Testis (tissue), 2 donors: ENCODE results near the gene ATP1A3.

Experiments used
- CTCF ChIP-seq, 3 experiments: fragments of 450-650 bp in 2 of 3; fragments of 200-600 bp in 1 of 3; sonication (generic) in 1 of 3; IDR thresholded peaks; one replicate each; pipeline ENCODE4 v1.5.1; 2016 to 2019; ENCODE audit warnings: antibody characterized with exemption in 3 of 3, mild to moderate bottlenecking in 2 of 3, moderate library complexity in 1 of 3
- POLR2A ChIP-seq: fragments of 450-650 bp; IDR thresholded peaks from one replicate; pipeline ENCODE4 v1.6.1; 2017; ENCODE audit warnings: antibody characterized with exemption, mild to moderate bottlenecking, moderate library complexity

GRCh38 chr19:41967054-41967783, 26.8 kb downstream of the ATP1A3 start:
- no peak for TF ChIP-seq CTCF (IDR thresholded peaks at IDR 0.05)
- no peak for TF ChIP-seq POLR2A
